Central memory CD8-positive, alpha-beta T cell (primary cell): Measurements from ENCODE around the gene GNAS-AS1.

ENCODE experiments used
- ATAC-seq: fragments of 150-1000 bp; cut with Tn5 transposase; replicated peaks from 2 replicates; pipeline ENCODE4 v1.10.0; 2022; ENCODE audit warnings: mild to moderate bottlenecking, moderate FRiP score, moderate number of reproducible peaks; ENCODE audit not compliant: poor library complexity, severe bottlenecking; ENCODE audit errors: extremely low read depth
- DNase-seq, 2 donors: peaks; one replicate each; pipeline ENCODE4 v3.0.0; 2021; ENCODE audit warnings: low spot score in 2 of 2
- H3K27ac Mint-ChIP-seq: one replicate; pipeline ENCODE4 v1.8.0; 2022; ENCODE audit warnings: low read depth, mild to moderate bottlenecking, moderate library complexity, mixed read lengths
- H3K27me3 Mint-ChIP-seq: one replicate; pipeline ENCODE4 v1.8.0; 2022; ENCODE audit warnings: mixed read lengths
- H3K36me3 Mint-ChIP-seq: one replicate; pipeline ENCODE4 v1.8.0; 2022; ENCODE audit warnings: mild to moderate bottlenecking, moderate library complexity, mixed read lengths; ENCODE audit not compliant: insufficient read depth
- H3K4me1 Mint-ChIP-seq: one replicate; pipeline ENCODE4 v1.8.0; 2022; ENCODE audit warnings: mixed read lengths
- H3K4me3 Mint-ChIP-seq: one replicate; pipeline ENCODE4 v1.8.0; 2022; ENCODE audit warnings: mild to moderate bottlenecking, moderate library complexity, mixed read lengths
- H3K9me3 Mint-ChIP-seq: one replicate; pipeline ENCODE4 v1.8.0; 2022; ENCODE audit warnings: mixed read lengths

Gene GNAS-AS1

DNA sequence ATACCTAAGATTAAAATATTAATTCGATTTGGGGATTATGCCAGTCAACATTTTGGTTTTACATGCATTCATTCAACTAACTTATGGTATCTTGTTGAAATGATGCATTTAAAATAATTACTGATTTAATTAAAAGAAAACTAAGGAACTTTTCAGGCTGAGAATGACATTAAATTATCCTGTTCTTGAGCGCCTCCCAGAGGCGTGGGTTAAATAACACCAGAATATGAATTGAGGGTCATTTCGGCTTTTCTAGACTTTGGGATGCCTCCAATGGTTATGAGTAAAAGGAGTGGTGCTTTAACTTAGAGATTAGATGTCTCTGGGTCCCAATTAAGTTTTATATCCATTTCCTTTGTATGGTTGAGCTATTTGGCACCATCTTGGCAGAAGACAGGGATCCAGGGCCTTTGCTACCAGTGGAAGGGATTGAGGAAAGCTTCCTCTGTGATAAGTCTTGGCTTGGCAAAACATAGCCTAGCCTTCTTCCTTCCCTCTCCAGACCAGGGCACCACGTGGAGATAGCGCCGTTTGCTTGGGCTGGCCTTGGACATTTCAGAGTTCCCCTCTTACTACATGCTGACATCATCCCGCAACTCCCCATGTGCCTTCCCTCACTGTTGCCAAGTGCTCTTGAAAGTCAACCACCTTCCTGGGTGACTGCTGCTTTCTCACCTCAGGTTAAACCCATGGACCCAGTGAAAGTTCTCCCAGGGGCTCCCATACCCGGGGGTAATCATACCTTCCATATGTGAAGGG is 30.5 kb upstream of the GNAS-AS1 start:
- peaks cover 2% of the 10 kb centered on the region for H3K36me3 Mint-ChIP-seq
- H3K9me3 Mint-ChIP-seq = no peaks in the 10 kb centered on the region
- no peak overlapping the region for H3K27ac Mint-ChIP-seq
- DNase-seq = no peak
- H3K4me1 Mint-ChIP-seq = peaks cover 11% of the 10 kb centered on the region
- ATAC-seq = no peak
- peaks cover 6% of the 10 kb centered on the region for H3K27me3 Mint-ChIP-seq
- H3K4me3 Mint-ChIP-seq = no peak overlapping the region

DNA sequence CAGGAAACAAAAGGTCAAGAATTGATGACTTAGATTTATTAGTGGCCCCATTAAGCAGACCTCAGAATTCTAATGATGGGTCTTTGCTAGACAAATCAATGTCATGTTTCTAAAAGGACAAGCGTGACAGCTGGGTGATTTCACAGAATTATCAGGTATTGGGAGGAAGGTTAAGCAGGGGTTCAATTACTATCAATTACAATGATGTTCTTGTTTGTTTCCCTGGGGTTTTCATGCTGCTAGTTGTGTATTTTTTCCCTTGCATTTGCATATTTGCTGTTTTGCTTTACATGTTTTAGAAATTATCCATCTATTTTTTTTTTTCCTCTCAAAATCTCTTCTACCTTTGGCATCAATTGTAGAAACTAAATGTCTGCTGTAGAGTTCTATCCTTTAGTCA is 29.7 kb upstream of the GNAS-AS1 start:
- H3K4me3 Mint-ChIP-seq = no peak overlapping the region
- no peaks in the 10 kb centered on the region for H3K9me3 Mint-ChIP-seq
- ATAC-seq (no peak), DNase-seq (no peak)
- peaks cover 2% of the 10 kb centered on the region for H3K36me3 Mint-ChIP-seq
- peaks cover 11% of the 10 kb centered on the region for H3K4me1 Mint-ChIP-seq
- no peak overlapping the region for H3K27ac Mint-ChIP-seq
- peaks cover 6% of the 10 kb centered on the region for H3K27me3 Mint-ChIP-seq

DNA sequence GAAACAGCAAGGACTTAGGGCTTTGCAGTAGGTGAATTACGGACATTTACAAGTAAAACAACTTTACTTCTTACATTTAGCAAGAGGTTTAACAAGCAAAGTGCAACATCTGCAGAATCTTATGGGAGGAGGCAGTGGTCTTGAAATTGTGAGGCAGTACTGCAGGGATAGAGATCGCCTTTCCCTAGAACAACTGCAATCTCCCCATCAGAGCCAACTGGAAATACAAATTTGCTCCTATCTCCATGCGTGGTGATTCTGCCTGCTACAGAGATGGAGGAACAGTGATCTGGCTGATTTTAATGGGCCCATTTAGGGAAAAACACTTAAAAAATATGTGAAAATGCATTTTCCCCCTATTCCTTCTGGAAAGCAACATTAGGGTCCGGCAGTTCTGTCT is 27.7 kb upstream of the GNAS-AS1 start:
- Mint-ChIP-seq H3K4me1 (peaks cover 11% of the 10 kb centered on the region), H3K36me3 (peaks cover 2% of the 10 kb centered on the region), H3K27ac (no peak overlapping the region), H3K9me3 (no peaks in the 10 kb centered on the region), H3K27me3 (peaks cover 6% of the 10 kb centered on the region), H3K4me3 (no peak overlapping the region)
- no peak for DNase-seq
- no peak for ATAC-seq

DNA sequence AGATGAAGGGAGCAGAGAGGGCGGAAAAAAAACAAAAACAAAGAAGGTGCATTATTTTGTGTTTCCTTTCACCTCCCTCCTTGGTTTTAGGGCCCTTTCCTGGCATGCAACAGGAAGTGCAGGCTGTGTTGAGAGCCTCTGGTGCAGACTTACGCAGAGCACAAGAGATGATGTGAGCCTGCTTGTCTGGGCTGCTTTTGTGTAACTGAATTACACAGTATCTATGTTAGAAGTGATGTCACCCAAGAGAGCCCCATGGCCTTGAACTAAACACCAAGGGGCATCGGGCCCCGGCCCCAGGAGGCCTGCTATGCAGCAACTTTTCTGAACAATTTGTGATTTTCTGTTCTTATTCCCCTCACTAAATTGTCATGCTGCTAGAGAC is 27.3 kb upstream of the GNAS-AS1 start:
- no peak for DNase-seq
- H3K36me3 Mint-ChIP-seq = peaks cover 2% of the 10 kb centered on the region

DNA sequence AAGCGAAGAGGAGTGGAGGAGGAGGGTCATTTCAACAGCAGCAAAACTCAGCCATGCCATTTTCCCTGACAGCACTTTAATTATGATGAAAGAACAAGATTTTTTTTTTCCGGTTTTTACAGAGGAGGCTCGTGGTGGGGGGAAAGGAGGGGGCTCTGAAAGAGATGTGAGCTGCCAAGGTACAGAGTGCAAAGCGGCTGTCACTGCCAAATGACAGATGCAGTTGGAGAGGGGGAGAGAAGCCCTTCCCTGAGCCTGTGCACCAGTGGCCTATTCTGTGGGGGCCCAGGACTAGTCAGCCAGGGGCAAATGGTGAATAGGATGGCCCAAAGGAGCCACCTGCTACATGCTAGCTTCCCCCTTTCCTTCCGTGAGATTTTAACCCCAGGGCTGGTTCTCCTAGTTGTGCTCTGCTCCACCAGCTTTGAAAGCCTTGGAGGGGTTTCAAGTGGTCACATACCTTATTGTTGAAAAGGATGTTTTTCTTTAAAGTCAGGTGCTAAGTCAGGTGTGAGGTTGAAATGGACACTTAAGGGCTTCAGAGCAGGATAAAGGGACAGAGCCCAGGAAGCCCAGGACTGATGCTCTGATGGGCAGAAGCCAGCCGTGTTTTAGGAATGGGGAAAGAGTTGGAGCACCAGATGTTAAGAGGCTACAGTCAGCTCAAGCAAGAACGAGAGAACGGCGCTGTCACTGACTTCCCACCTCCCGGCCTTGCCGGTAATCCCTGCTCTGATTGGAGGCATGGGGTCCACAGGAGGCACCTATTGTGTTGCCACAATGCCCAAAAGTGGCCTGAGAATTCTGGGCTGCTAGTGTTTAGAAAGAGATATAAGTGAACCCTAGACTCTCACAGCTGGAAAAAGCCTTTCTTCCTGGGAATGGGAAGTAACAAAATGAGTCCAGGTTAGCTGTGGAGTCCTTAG is 26.6 kb upstream of the GNAS-AS1 start:
- Mint-ChIP-seq H3K36me3 (peaks cover 2% of the 10 kb centered on the region), H3K9me3 (no peaks in the 10 kb centered on the region), H3K4me1 (peaks cover 11% of the 10 kb centered on the region), H3K27ac (no peak overlapping the region), H3K27me3 (no peaks in the 10 kb centered on the region), H3K4me3 (no peak overlapping the region)
- ATAC-seq (no peak), DNase-seq (no peak)

More for the DNA sequence above, 27.3 kb upstream of the GNAS-AS1 start:
- Mint-ChIP-seq H3K4me3 (no peak overlapping the region), H3K9me3 (no peaks in the 10 kb centered on the region), H3K4me1 (peaks cover 11% of the 10 kb centered on the region), H3K27me3 (peaks cover 3% of the 10 kb centered on the region), H3K27ac (no peak overlapping the region)
- ATAC-seq = no peak

DNA sequence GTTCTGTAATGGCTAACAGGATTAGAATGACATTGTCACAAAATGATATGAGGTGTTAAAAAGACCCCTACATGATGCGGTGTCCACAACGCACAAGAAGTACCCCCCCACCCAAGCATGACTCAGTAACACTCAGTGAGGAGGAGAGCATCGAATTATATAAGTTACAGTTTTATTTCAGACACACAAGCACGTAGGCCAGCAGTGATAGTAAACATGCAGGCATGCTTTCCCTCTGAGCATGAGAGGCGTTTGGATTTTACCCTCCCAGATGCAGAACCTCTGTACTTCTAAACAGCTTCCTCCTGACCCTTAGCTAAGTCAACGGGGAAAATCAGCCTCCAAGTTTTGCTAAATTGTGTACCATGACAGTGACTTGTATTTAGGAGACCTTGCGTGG is 25.7 kb upstream of the GNAS-AS1 start:
- ATAC-seq = no peak
- Mint-ChIP-seq H3K27ac (no peak overlapping the region), H3K4me1 (peaks cover 11% of the 10 kb centered on the region)

DNA sequence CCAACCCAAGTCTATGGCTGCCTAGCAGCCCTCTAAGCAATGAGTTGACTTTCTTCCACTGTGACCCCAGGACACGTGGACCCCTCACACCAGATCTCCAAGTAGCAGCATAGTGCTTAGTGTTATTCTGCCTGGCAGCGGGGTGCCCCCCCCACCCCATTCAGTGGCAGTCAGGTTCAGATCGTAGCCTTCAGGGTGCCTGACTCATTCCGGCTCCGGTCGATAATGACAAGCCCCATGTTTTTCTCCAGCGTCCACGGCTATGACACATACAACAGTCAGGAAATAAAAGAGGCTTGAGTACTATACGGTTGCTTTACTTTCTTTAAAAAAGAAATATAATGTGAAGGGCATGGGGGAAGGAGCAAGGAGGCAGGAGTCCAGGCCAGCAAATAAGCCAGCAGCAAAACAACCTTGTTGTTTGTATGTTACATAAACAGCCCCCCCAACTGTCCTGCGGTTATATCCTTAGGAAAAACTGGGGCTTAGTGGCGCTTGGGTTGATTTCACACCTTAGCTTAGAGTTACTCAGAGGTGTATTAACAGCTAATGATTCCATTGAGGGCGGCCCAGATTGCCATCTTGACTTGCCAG is 24.9 kb upstream of the GNAS-AS1 start:
- Mint-ChIP-seq H3K27ac (no peak overlapping the region), H3K36me3 (peaks cover 2% of the 10 kb centered on the region), H3K27me3 (no peaks in the 10 kb centered on the region), H3K4me1 (peaks cover 11% of the 10 kb centered on the region), H3K9me3 (no peaks in the 10 kb centered on the region), H3K4me3 (no peak overlapping the region)
- ATAC-seq (no peak), DNase-seq (no peak)

More for the DNA sequence above, 25.7 kb upstream of the GNAS-AS1 start:
- Mint-ChIP-seq H3K9me3 (no peaks in the 10 kb centered on the region), H3K27me3 (no peaks in the 10 kb centered on the region), H3K4me3 (no peak overlapping the region), H3K36me3 (peaks cover 2% of the 10 kb centered on the region)
- no peak for DNase-seq

DNA sequence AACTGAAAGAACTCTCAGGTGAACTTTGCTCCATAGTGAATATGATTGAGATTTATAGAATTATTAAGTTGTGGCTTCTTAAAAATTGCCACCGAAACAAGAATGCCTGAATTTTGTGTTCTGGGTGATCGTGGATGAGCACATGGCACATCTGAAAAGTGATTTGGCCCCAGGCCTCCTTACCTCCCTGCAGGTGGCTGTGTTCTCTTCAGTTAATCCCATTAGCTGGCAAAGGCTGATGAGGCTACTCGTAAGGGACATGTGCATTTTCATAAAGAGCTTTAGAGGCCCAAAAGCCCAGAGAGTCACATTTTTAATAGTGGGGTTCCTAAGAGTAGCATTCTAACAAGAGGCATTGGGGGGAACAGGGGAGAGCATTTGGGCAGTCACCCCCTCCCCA is 24.4 kb upstream of the GNAS-AS1 start:
- DNase-seq = no peak
- no peak overlapping the region for H3K27ac Mint-ChIP-seq
- H3K4me3 Mint-ChIP-seq = no peak overlapping the region

DNA sequence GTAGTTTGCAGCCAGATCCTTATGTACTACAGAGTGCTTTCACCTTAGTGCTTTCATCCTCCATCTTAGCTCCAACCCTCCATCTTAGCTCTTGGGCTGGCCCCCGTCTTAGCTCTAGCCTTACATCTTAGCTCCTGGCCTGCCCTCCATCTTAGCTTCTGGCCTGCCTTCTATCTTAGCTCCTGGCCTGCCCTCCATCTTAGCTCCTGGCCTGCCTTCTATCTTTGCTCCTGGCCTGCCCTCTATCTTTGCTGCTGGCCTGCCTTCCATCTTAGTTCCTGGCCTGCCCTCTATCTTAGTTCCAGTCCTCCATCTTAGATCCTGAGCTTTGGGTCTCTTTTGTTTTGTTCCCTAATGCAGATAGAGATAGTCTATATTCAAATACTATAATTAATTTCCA is 23.8 kb upstream of the GNAS-AS1 start:
- no peak overlapping the region for H3K4me3 Mint-ChIP-seq
- no peak for ATAC-seq
- peaks cover 15% of the 10 kb centered on the region for H3K4me1 Mint-ChIP-seq
- no peaks in the 10 kb centered on the region for H3K9me3 Mint-ChIP-seq
- peaks cover 6% of the 10 kb centered on the region for H3K27me3 Mint-ChIP-seq
- H3K36me3 Mint-ChIP-seq = peaks cover 2% of the 10 kb centered on the region
- DNase-seq = no peak
- no peak overlapping the region for H3K27ac Mint-ChIP-seq

More for the DNA sequence above, 24.4 kb upstream of the GNAS-AS1 start:
- Mint-ChIP-seq H3K27me3 (peaks cover 5% of the 10 kb centered on the region), H3K36me3 (peaks cover 2% of the 10 kb centered on the region), H3K9me3 (no peaks in the 10 kb centered on the region), H3K4me1 (peaks cover 13% of the 10 kb centered on the region)
- ATAC-seq = no peak

DNA sequence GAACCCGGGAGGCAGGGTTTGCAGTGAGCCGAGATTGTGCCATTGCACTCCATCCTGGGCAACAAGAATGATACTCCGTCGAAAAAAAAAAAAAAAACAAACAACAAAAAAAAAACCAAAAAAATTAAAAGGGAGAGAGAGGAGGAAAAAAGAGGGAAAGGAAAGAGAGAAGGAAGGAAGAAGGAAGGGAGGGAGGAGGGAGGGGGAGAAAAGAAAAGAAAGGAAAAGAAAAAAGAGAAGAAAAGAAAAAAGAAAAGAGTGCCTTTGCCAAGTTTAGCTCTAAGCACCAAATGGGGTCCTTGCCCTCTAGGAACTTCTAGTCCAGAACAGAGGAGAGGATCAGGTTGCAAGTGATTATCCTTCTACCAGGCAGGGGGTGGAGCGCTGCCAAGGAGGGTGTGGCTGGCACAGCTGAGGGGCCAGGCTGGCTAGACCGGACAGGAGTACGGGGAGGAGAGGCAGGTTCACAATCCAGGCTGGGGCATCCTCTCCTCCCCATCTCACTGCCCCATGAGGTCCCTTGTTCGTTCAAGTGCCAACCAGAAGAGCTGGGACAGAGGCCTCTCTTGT is 20.9 kb upstream of the GNAS-AS1 start:
- H3K27me3 Mint-ChIP-seq = peaks cover 6% of the 10 kb centered on the region
- H3K4me3 Mint-ChIP-seq = no peak overlapping the region
- no peaks in the 10 kb centered on the region for H3K36me3 Mint-ChIP-seq
- peaks cover 5% of the 10 kb centered on the region for H3K4me1 Mint-ChIP-seq
- H3K27ac Mint-ChIP-seq = peak overlapping the region; percentile 65
- no peaks in the 10 kb centered on the region for H3K9me3 Mint-ChIP-seq
- DNase-seq (no peak), ATAC-seq (no peak)

DNA sequence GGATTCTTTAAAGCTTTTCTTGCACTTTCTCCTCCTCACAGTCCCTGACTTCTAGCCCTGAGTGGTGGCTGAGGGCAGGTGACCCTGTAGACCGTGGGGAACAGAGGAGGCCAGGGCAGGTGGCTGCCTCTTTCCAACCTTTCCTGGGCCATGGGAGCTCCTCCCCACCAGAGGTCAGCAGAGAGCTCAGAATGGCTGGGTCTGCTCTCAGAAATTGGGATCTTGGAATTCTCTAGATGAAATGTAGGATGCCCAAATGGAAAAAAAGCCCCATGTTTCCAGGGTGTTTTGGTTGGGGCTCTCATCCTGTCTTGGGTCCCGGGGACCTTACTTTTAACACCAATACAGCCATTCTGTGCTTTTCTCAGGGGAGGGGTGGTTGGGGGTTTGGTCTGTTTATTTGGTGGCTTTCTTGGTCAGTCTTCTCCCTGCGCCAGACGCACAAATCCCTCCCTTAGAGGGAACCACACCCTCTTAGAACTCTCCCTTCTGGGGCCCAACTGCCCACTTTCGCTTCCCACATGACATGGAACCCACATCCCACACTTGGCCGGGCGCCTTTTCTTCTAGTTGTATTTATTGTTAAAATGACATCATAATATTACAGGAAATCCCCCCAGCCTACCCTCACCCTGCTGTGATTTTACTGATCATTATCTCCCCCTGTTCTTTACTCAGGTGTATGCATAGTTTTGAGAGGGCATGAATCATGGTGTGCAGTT is 19.8 kb upstream of the GNAS-AS1 start:
- Mint-ChIP-seq H3K4me3 (no peak overlapping the region), H3K9me3 (no peaks in the 10 kb centered on the region), H3K27me3 (peaks cover 6% of the 10 kb centered on the region), H3K27ac (peak overlapping the region; percentile 59), H3K36me3 (no peaks in the 10 kb centered on the region), H3K4me1 (peaks cover 5% of the 10 kb centered on the region)
- DNase-seq (no peak), ATAC-seq (peak; percentile 43)

DNA sequence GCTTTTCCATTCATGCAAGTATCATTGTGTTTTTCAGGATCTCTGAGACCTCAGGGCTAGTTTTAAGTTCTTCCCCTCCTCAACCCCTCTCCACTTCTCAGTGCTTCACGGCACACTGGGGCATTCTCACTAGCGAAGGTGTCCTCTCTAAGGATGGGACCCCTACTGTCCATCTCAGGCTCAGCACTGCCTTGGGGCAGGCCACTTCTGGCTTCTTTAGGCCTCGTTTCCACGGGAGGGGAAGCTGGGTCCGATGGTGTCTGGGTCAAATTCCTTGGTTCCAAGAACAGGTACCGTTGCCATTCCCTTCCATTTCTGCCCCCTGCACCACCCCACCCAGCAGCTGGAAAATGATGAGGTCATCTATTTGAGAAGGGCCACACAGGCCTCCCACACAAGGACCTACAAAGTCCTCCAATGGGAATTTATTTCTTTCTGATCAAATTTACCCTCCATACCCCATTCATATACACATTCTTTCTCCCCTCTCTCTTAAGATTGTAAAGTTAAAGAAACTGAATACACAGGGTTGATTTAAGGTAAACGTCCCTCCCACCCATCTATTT is 19.0 kb upstream of the GNAS-AS1 start:
- Mint-ChIP-seq H3K27ac (peak overlapping the region; percentile 59), H3K27me3 (peaks cover 6% of the 10 kb centered on the region), H3K4me1 (peaks cover 5% of the 10 kb centered on the region), H3K9me3 (no peaks in the 10 kb centered on the region), H3K36me3 (no peaks in the 10 kb centered on the region), H3K4me3 (no peak overlapping the region)
- ATAC-seq (no peak), DNase-seq (no peak)
